Activated naive CD8-positive, alpha-beta T cell treated with anti-CD3 and anti-CD28 coated beads for 36 hours (primary cell): ENCODE results near the gene NPTN. TPM values are rescaled to one million over a fixed set of nuclear protein-coding genes. Genes with fewer than 3 reads are reported as not detected.

Source experiments
- DNase-seq: peaks from one replicate; pipeline ENCODE4 v3.0.0; 2021
- H3K27ac Mint-ChIP-seq: one replicate; pipeline ENCODE4 v1.8.0; 2022; ENCODE audit warnings: mild to moderate bottlenecking, moderate library complexity, mixed read lengths
- H3K27me3 Mint-ChIP-seq: one replicate; pipeline ENCODE4 v1.8.0; 2022; ENCODE audit warnings: mild to moderate bottlenecking, mixed read lengths
- H3K36me3 Mint-ChIP-seq: one replicate; pipeline ENCODE4 v1.8.0; 2021; ENCODE audit warnings: mild to moderate bottlenecking, mixed read lengths
- H3K4me1 Mint-ChIP-seq: one replicate; pipeline ENCODE4 v1.8.0; 2021; ENCODE audit warnings: mixed read lengths
- H3K4me3 Mint-ChIP-seq: one replicate; pipeline ENCODE4 v1.8.0; 2022; ENCODE audit warnings: mild to moderate bottlenecking, moderate library complexity, mixed read lengths
- H3K9me3 Mint-ChIP-seq: one replicate; pipeline ENCODE4 v1.8.0; 2022; ENCODE audit warnings: mixed read lengths
- total RNA-seq, 2 experiments: library from RNA; stranded (reverse); gene quantifications; one replicate each; pipeline ENCODE4 v1.2.3, GENCODE V29; 2021

NPTN gene
- total RNA-seq = 10 to 100 TPM; 41.0 to 43.5 TPM

DNA sequence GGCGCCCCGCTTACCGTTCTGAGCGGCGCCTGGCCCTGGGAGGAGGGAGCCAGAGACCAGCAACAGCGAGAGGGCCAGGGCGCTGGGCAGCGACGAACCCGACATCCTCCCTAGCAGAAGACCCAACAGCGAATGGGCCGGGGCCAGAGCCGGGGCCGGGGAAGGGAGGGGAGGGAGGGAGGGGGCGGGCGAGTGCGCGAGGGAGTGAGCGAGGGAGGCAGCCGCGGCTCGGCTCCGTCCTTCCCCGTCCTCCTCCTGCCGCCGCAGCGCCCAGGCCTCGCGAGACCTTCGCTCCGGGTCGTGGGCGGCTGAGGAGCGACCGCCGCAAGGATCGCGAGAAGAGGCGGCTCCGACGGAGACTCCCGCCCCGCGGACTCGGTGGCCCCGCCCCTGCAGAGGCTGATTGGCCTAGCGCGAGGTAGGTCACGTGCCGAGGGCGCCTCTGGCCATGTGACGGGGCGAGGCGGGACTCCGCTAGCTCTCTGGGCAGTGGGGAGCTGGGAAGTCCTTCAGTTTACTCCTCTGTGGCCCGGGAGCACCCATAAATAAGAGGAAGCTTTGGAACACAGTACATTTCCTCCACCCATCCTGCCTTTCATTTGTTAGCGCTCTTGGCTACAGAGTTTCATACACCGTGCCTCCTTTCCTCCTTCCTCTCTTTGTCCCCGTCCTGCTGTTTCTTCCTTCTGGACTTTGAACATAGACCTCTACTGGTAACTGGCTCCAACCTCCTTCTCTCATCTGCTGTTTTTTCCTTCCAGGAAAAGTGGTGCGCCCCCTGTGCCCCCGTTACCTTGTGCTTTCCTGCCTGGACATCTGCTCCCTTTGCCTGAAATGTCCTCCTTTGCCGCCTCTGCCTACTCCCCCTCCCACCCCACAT, at the start of gene NPTN:
NPTN (minus strand) TSS at position 279 of the 880 bp plus-strand sequence; CDS start at position 105, 174 bp downstream.
- H3K27me3 Mint-ChIP-seq = peaks cover 21% of the 10 kb centered on the region
- H3K4me1 Mint-ChIP-seq = peaks cover 48% of the 10 kb centered on the region

GRCh38 chr15:73682600-73683090, 49.5 kb upstream of the NPTN start:
- H3K27me3 Mint-ChIP-seq = peaks cover 80% of the 10 kb centered on the region
- no peak overlapping the region for H3K27ac Mint-ChIP-seq
- no peaks in the 10 kb centered on the region for H3K36me3 Mint-ChIP-seq
- no peak for DNase-seq
- H3K4me1 Mint-ChIP-seq = peaks cover 16% of the 10 kb centered on the region
- H3K4me3 Mint-ChIP-seq = no peak overlapping the region
- H3K9me3 Mint-ChIP-seq = no peaks in the 10 kb centered on the region

More for the DNA sequence above, at the start of gene NPTN:
- Mint-ChIP-seq H3K4me3 (peak within 1 kb of the TSS; percentile 86), H3K9me3 (no peaks in the 10 kb centered on the region), H3K36me3 (no peaks in the 10 kb centered on the region), H3K27ac (peak within 1 kb of the TSS; percentile 77)
- DNase-seq = peak; percentile 99

GRCh38 chr15:73681856-73682599, 48.8 kb upstream of the NPTN start:
- peaks cover 16% of the 10 kb centered on the region for H3K4me1 Mint-ChIP-seq
- DNase-seq = no peak

DNA sequence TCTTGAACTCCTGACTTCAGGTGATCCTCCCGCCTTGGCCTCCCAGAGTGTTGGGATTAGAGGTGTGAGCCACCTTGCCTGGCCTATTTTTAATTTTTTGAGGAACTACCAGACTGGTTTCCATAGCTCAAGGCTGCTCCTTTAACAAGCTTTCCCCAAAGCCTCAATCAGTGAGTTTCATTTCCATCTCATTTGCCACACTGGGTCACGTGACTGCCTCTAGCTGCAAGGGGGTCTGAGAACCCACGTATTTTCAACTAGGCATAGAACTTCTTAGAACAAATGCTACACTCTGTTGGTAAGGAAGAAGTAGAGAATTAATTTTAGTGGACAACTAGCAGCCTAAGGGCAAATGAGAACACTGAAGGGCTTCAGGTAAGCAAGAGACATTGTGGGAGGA, 47.9 kb upstream of the NPTN start:
- no peak for DNase-seq
- H3K27me3 Mint-ChIP-seq = peaks cover 67% of the 10 kb centered on the region
- no peak overlapping the region for H3K4me3 Mint-ChIP-seq
- no peaks in the 10 kb centered on the region for H3K9me3 Mint-ChIP-seq
- H3K4me1 Mint-ChIP-seq = peaks cover 16% of the 10 kb centered on the region
- H3K27ac Mint-ChIP-seq = no peak overlapping the region
- H3K36me3 Mint-ChIP-seq = no peaks in the 10 kb centered on the region

More at GRCh38 chr15:73681856-73682599, 48.8 kb upstream of the NPTN start:
- Mint-ChIP-seq H3K27ac (no peak overlapping the region), H3K27me3 (peaks cover 77% of the 10 kb centered on the region), H3K4me3 (no peak overlapping the region), H3K9me3 (no peaks in the 10 kb centered on the region), H3K36me3 (no peaks in the 10 kb centered on the region)

DNA sequence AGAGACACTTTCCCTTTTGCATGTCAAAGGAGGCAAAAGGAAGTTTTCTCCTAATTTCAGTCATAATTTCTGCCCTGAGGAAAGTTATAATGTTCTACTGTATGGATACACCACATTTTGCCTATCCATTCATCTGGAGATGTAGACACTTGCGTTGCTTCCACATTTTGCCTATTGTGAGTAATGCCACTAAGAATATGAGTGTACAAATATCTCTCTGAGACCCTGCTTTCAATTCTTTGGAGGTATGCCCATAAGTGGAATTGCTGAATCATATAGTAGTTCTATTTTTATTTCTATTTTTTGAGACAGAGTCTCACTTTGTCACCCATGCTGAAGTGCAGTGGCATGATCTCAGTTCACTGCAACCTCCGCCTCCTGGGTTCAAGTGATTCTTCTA, 47.4 kb upstream of the NPTN start:
- H3K27ac Mint-ChIP-seq = no peak overlapping the region
- peaks cover 62% of the 10 kb centered on the region for H3K27me3 Mint-ChIP-seq
- no peaks in the 10 kb centered on the region for H3K9me3 Mint-ChIP-seq
- H3K4me3 Mint-ChIP-seq = no peak overlapping the region
- no peak for DNase-seq
- no peaks in the 10 kb centered on the region for H3K36me3 Mint-ChIP-seq
- H3K4me1 Mint-ChIP-seq = peaks cover 16% of the 10 kb centered on the region

DNA sequence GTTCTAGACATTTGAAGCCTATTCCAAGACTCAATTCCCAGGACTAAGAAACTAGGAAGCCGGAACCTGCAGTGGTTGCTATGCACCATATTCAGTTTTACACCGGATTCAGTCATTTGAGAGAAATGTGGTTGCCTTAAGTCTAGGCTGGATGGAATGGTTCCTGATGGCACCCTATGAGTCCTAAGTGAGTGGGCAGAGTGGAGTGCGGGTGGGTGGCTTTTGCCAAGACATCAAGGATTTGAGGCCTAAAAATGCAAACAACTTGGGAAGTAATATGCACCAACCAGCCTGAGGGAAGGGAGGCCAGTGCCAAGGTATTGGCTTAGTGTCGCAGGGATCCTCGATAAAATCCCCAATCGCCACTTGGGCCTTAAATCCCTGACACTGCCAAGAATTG, 46.8 kb upstream of the NPTN start:
- peaks cover 13% of the 10 kb centered on the region for H3K4me1 Mint-ChIP-seq
- H3K27ac Mint-ChIP-seq = no peak overlapping the region

GRCh38 chr15:73679180-73679579, 46.0 kb upstream of the NPTN start:
- no peaks in the 10 kb centered on the region for H3K36me3 Mint-ChIP-seq
- peaks cover 16% of the 10 kb centered on the region for H3K4me1 Mint-ChIP-seq
- H3K4me3 Mint-ChIP-seq = no peak overlapping the region
- no peak overlapping the region for H3K27ac Mint-ChIP-seq
- H3K27me3 Mint-ChIP-seq = peaks cover 53% of the 10 kb centered on the region
- no peak for DNase-seq
- H3K9me3 Mint-ChIP-seq = no peaks in the 10 kb centered on the region

More for the DNA sequence above, 46.8 kb upstream of the NPTN start:
- H3K9me3 Mint-ChIP-seq = no peaks in the 10 kb centered on the region
- no peaks in the 10 kb centered on the region for H3K36me3 Mint-ChIP-seq
- no peak for DNase-seq
- peaks cover 56% of the 10 kb centered on the region for H3K27me3 Mint-ChIP-seq
- H3K4me3 Mint-ChIP-seq = no peak overlapping the region

- H3K9me3 Mint-ChIP-seq = no peaks in the 10 kb centered on the region
- no peak overlapping the region for H3K27ac Mint-ChIP-seq
- H3K27me3 Mint-ChIP-seq = peaks cover 52% of the 10 kb centered on the region
- no peak for DNase-seq
- H3K4me3 Mint-ChIP-seq = no peak overlapping the region
- H3K4me1 Mint-ChIP-seq = peaks cover 12% of the 10 kb centered on the region
- H3K36me3 Mint-ChIP-seq = no peaks in the 10 kb centered on the region
Observed at GRCh38 chr15:73678498-73678897, 45.3 kb upstream of the NPTN start.

DNA sequence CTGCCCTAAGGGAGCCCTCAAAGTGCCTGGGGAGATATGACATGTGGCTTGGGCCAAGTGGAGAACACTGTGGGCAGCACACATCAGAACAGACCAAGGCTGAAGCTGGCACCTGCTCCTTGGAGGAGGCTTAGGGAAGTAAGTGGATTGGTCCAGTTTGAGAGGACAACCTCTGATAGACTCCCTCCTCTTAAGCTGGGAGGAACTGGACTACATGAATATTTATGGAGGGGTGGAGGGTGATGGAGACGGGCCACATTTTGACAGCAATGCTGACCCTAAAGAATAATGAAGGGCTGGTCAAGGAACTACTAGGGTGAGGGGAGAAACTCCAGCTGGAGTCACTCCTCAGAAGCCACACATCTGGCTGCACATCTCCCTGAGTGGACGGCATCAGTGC, 44.5 kb upstream of the NPTN start:
- Mint-ChIP-seq H3K9me3 (no peaks in the 10 kb centered on the region), H3K27me3 (peaks cover 51% of the 10 kb centered on the region), H3K4me3 (no peak overlapping the region), H3K4me1 (peaks cover 9% of the 10 kb centered on the region), H3K27ac (no peak overlapping the region), H3K36me3 (no peaks in the 10 kb centered on the region)
- DNase-seq = no peak

- Mint-ChIP-seq H3K9me3 (no peaks in the 10 kb centered on the region), H3K4me3 (no peak overlapping the region), H3K36me3 (no peaks in the 10 kb centered on the region), H3K4me1 (peaks cover 8% of the 10 kb centered on the region), H3K27ac (no peak overlapping the region), H3K27me3 (peaks cover 45% of the 10 kb centered on the region)
- peak; percentile 31 for DNase-seq
Observed at GRCh38 chr15:73677146-73677607, 44.0 kb upstream of the NPTN start.

DNA sequence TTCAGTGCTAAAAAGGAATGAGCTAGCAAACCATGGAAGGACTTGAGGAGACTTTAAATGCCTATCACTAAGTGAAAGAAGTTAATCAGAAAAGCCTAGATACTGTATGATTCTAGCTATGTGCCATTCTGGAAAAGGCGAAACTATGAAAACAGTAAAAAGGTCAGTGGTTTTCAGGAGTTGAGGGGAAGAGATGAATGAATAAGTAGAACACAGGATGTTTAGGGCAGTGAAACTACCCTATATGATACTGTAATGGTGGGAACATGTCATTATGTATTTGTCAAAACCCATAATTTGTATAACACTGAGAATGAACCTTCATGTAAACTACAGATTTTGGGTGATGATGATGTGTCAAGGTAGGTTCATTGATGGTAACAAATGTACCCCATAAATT, 41.4 kb upstream of the NPTN start:
- no peak for DNase-seq
- Mint-ChIP-seq H3K9me3 (peaks cover 1% of the 10 kb centered on the region), H3K4me1 (peaks cover 3% of the 10 kb centered on the region), H3K36me3 (no peaks in the 10 kb centered on the region), H3K27me3 (peaks cover 41% of the 10 kb centered on the region), H3K4me3 (no peak overlapping the region), H3K27ac (no peak overlapping the region)

DNA sequence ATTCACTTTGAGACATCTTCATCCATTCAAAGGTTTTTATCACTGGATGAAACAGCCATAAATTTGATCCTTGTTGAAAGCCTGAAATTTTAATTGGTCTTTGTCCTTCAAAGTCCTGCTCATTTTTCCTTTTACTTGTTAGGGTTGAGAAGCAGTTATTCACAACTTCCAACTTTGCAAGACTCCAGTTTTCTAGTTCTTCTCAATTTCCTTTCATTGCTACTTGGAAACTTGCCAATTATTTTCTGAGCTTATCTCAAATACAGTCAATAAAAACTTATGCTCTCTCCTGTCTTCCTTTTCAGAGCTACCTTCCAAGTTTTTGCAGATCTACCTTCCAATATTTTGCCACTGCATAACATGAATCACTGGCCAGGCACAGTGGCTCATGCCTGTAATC, 27.3 kb upstream of the NPTN start:
- H3K27ac Mint-ChIP-seq = no peak overlapping the region
- peaks cover 49% of the 10 kb centered on the region for H3K27me3 Mint-ChIP-seq
- no peak for DNase-seq
- H3K4me1 Mint-ChIP-seq = no peaks in the 10 kb centered on the region
- no peak overlapping the region for H3K4me3 Mint-ChIP-seq
- no peaks in the 10 kb centered on the region for H3K36me3 Mint-ChIP-seq
- H3K9me3 Mint-ChIP-seq = peaks cover 6% of the 10 kb centered on the region

DNA sequence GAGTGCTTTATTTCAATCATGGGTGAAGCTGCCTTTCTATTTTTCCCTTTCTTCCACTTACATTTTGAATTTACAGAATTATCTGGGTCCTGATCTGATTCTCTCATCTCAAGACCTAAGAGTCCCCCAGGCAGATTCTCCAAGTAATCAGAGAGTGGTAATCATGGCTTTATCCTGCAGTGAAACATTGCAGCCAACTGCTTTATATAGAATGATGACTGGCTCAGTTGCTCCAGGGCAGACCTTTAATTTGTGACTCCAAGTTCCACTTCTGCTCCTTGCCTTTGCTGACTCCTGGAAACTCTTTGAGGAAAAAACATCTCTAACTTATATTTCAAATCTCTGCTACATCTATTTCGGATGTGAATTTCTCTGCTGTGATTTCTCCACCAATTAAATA, 25.5 kb upstream of the NPTN start:
- DNase-seq = no peak
- no peak overlapping the region for H3K4me3 Mint-ChIP-seq
- no peak overlapping the region for H3K27ac Mint-ChIP-seq
- H3K4me1 Mint-ChIP-seq = no peaks in the 10 kb centered on the region
- peaks cover 6% of the 10 kb centered on the region for H3K9me3 Mint-ChIP-seq
- no peaks in the 10 kb centered on the region for H3K36me3 Mint-ChIP-seq
- peaks cover 56% of the 10 kb centered on the region for H3K27me3 Mint-ChIP-seq

- H3K27ac Mint-ChIP-seq = no peak overlapping the region
- no peak overlapping the region for H3K4me3 Mint-ChIP-seq
- H3K27me3 Mint-ChIP-seq = peaks cover 45% of the 10 kb centered on the region
- peaks cover 4% of the 10 kb centered on the region for H3K9me3 Mint-ChIP-seq
- DNase-seq = no peak
- H3K36me3 Mint-ChIP-seq = peaks cover 3% of the 10 kb centered on the region
- peaks cover 8% of the 10 kb centered on the region for H3K4me1 Mint-ChIP-seq
Observed at GRCh38 chr15:73655724-73656123, 22.5 kb upstream of the NPTN start.

DNA sequence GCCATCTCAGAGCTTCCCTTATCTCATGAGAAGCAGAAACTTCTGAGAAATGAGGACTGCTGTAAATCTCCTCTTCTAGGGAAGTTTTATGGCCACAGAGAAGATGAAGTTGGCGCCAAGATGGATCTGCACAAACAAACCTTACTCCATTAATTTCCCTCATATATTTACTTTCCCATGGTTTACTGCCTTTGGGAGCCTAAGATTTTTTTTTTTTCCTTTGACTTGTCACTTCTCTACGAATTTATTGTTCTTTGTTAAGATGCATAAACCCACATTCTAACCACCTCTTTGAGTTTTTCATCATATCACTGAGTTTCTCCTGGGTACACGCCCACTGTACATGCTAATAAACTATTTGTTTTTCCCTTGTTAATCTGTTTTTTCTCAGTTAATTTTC, 21.5 kb upstream of the NPTN start:
- peaks cover 3% of the 10 kb centered on the region for H3K36me3 Mint-ChIP-seq
- H3K27me3 Mint-ChIP-seq = peaks cover 42% of the 10 kb centered on the region
- H3K9me3 Mint-ChIP-seq = peaks cover 7% of the 10 kb centered on the region
- H3K27ac Mint-ChIP-seq = no peak overlapping the region
- H3K4me3 Mint-ChIP-seq = no peak overlapping the region
- DNase-seq = no peak
- peaks cover 15% of the 10 kb centered on the region for H3K4me1 Mint-ChIP-seq
